Mesothelial cell of epicardium (in vitro differentiated cells): ENCODE results near the gene IFFO2. TPM values are rescaled to one million over a fixed set of nuclear protein-coding genes. Genes with fewer than 3 reads are reported as not detected.

Experiments used
- DNase-seq, 2 experiments: peaks; one replicate each; pipeline ENCODE4 v3.0.0; 2021; ENCODE audit warnings: low spot score in 2 of 2; ENCODE audit not compliant: unreplicated experiment in 2 of 2
- H3K27ac Mint-ChIP-seq: 2 replicates; pipeline ENCODE4 v1.8.0; 2021; ENCODE audit warnings: mixed read lengths
- H3K27me3 Mint-ChIP-seq: 2 replicates; pipeline ENCODE4 v1.8.0; 2021; ENCODE audit warnings: low read depth, mixed read lengths
- H3K36me3 Mint-ChIP-seq: 2 replicates; pipeline ENCODE4 v1.8.0; 2021; ENCODE audit warnings: mixed read lengths
- H3K4me1 Mint-ChIP-seq: 2 replicates; pipeline ENCODE4 v1.8.0; 2021; ENCODE audit warnings: mixed read lengths
- H3K4me3 Mint-ChIP-seq: 2 replicates; pipeline ENCODE4 v1.8.0; 2021; ENCODE audit warnings: mild to moderate bottlenecking, moderate library complexity, mixed read lengths
- H3K9me3 Mint-ChIP-seq: 2 replicates; pipeline ENCODE4 v1.8.0; 2021; ENCODE audit warnings: mixed read lengths
- CTCF ChIP-seq: fragments of 200-600 bp; sonication (generic); IDR thresholded peaks from one replicate; pipeline ENCODE4 v1.5.0; 2021; ENCODE audit warnings: antibody characterized with exemption; ENCODE audit not compliant: unreplicated experiment
- total RNA-seq: library from RNA; stranded (reverse); gene quantifications from 3 replicates; pipeline ENCODE4 v1.2.1, GENCODE V29; 2021

IFFO2 gene
- total RNA-seq, 1 donor from 2014 or later = 9.1 TPM

- no peaks in the 10 kb centered on the region for H3K9me3 Mint-ChIP-seq
- H3K4me1 Mint-ChIP-seq = no peaks in the 10 kb centered on the region
- H3K27ac Mint-ChIP-seq = no peak overlapping the region
- no peaks in the 10 kb centered on the region for H3K27me3 Mint-ChIP-seq
- H3K36me3 Mint-ChIP-seq = peaks cover 3% of the 10 kb centered on the region
- TF ChIP-seq CTCF = no peak
- H3K4me3 Mint-ChIP-seq = no peak overlapping the region
- no peak for DNase-seq
These were observed 73.4 kb downstream of the IFFO2 start for GRCh38 chr1:18883079-18883478.

- no peak for TF ChIP-seq CTCF
- Mint-ChIP-seq H3K36me3 (peaks cover 3% of the 10 kb centered on the region), H3K4me3 (no peak overlapping the region), H3K27me3 (no peaks in the 10 kb centered on the region), H3K27ac (no peak overlapping the region), H3K4me1 (no peaks in the 10 kb centered on the region), H3K9me3 (no peaks in the 10 kb centered on the region)
- no peak for DNase-seq
These were observed 74.0 kb downstream of the IFFO2 start for GRCh38 chr1:18882486-18882885.

- H3K27me3 Mint-ChIP-seq = no peaks in the 10 kb centered on the region
- H3K4me1 Mint-ChIP-seq = no peaks in the 10 kb centered on the region
- no peak for TF ChIP-seq CTCF
- peaks cover 3% of the 10 kb centered on the region for H3K36me3 Mint-ChIP-seq
- no peak for DNase-seq
- H3K9me3 Mint-ChIP-seq = no peaks in the 10 kb centered on the region
- no peak overlapping the region for H3K4me3 Mint-ChIP-seq
- no peak overlapping the region for H3K27ac Mint-ChIP-seq
These were observed 74.6 kb downstream of the IFFO2 start for GRCh38 chr1:18881642-18882431.

GRCh38 chr1:18881164-18881563 is 75.3 kb downstream of the IFFO2 start:
- no peak overlapping the region for H3K4me3 Mint-ChIP-seq

GRCh38 chr1:18880585-18880984 is 75.9 kb downstream of the IFFO2 start:
- no peaks in the 10 kb centered on the region for H3K4me1 Mint-ChIP-seq
- peaks cover 3% of the 10 kb centered on the region for H3K36me3 Mint-ChIP-seq
- H3K27me3 Mint-ChIP-seq = no peaks in the 10 kb centered on the region
- H3K27ac Mint-ChIP-seq = no peak overlapping the region
- DNase-seq = no peak
- no peaks in the 10 kb centered on the region for H3K9me3 Mint-ChIP-seq
- TF ChIP-seq CTCF = no peak
- H3K4me3 Mint-ChIP-seq = no peak overlapping the region

More at GRCh38 chr1:18881164-18881563, 75.3 kb downstream of the IFFO2 start:
- no peaks in the 10 kb centered on the region for H3K27me3 Mint-ChIP-seq
- H3K4me1 Mint-ChIP-seq = no peaks in the 10 kb centered on the region
- peaks cover 3% of the 10 kb centered on the region for H3K36me3 Mint-ChIP-seq
- no peak for DNase-seq
- no peak overlapping the region for H3K27ac Mint-ChIP-seq
- no peaks in the 10 kb centered on the region for H3K9me3 Mint-ChIP-seq
- TF ChIP-seq CTCF = no peak
